A673 (cell line): Measurements from ENCODE around the gene LPIN2.

Experiments used
- EZH2 ChIP-seq: fragments of 200-600 bp; sonication (generic); IDR thresholded peaks from 2 replicates; pipeline ENCODE4 v1.6.1; 2017; ENCODE audit warnings: borderline replicate concordance, low read depth, mild to moderate bottlenecking, mixed read lengths, antibody characterized with exemption, low read length; ENCODE audit not compliant: poor library complexity, severe bottlenecking
- TF ChIP-seq, protein P1 (sequence below): fragments of 300-800, 200-600 bp; sonication (generic); conservative IDR thresholded peaks from 2 replicates; pipeline ENCODE4 v1.5.1; 2017; ENCODE audit warnings: low read depth, mild to moderate bottlenecking, antibody characterized with exemption, low read length, moderate library complexity, mixed read lengths

DNA sequence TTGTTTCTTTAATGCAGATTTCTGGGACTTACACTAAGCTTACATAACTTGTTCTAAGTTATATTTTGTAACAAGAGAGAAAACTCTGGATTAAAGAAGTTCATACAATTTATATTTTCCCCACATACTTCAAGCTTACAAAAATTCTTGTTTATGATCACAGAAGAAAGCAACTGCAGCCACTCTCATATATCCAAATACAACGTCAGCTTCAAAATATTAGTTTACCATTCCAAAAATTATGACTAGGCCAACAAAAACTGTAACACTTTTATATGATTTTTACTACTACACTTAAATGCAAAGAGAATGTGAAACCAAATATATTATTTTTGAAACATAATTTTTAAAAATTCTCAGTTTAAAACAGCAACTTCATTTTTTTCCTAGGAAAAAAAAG, 30.9 kb downstream of the LPIN2 start:
- no peak for TF ChIP-seq EZH2
- TF ChIP-seq, protein P1, sequence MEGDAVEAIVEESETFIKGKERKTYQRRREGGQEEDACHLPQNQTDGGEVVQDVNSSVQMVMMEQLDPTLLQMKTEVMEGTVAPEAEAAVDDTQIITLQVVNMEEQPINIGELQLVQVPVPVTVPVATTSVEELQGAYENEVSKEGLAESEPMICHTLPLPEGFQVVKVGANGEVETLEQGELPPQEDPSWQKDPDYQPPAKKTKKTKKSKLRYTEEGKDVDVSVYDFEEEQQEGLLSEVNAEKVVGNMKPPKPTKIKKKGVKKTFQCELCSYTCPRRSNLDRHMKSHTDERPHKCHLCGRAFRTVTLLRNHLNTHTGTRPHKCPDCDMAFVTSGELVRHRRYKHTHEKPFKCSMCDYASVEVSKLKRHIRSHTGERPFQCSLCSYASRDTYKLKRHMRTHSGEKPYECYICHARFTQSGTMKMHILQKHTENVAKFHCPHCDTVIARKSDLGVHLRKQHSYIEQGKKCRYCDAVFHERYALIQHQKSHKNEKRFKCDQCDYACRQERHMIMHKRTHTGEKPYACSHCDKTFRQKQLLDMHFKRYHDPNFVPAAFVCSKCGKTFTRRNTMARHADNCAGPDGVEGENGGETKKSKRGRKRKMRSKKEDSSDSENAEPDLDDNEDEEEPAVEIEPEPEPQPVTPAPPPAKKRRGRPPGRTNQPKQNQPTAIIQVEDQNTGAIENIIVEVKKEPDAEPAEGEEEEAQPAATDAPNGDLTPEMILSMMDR: no peak
